GM18951 (cell line): ENCODE measurements around the gene PCBP3.

ENCODE experiments used
- POLR2A ChIP-seq: IDR thresholded peaks from 4 replicates; pipeline ENCODE4 v1.6.1; 2011; ENCODE audit warnings: mild to moderate bottlenecking; ENCODE audit not compliant: insufficient read length, insufficient read depth; ENCODE audit errors: extremely low read depth
- in situ Hi-C: fragments of 300-500 bp; cut with MboI; formaldehyde crosslinking; loops from one replicate; pipeline ENCODE4 v1.12.0; 2022; ENCODE audit warnings: low sequenced_read_pairs, mixed read lengths, inconsistent platforms; ENCODE audit not compliant: unreplicated experiment

The PCBP3 gene

GRCh38 chr21:45986316-45987051 is 343.0 kb downstream of the PCBP3 start:
- in situ Hi-C loops: no loop called here

DNA sequence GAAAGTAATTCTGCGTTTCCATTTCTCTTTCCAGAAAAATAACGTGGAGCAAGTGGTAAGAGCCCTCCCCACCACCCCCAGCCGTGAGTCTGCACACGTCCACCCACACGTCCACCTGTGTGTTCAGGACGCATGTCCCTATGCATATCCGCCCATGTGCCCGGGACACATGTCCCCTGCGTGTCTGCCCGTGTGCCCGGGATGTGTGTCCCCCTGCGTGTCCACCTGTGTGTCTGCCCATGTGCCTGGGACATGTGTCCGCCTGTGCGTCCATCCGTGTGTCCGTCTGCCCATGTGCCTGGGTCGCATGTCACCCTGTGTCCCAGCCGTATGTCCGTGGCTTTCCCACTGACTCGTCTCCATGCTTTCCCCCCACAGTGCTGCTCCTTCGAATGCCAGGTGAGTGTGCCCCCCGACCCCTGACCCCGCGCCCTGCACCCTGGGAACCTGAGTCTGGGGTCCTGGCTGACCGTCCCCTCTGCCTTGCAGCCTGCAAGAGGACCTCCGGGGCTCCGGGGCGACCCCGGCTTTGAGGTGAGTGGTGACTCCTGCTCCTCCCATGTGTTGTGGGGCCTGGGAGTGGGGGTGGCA is 343.7 kb downstream of the PCBP3 start:
- no peak for TF ChIP-seq POLR2A
- in situ Hi-C loops: no loop called here

More at GRCh38 chr21:45986316-45987051, 343.0 kb downstream of the PCBP3 start:
- no peak for TF ChIP-seq POLR2A

DNA sequence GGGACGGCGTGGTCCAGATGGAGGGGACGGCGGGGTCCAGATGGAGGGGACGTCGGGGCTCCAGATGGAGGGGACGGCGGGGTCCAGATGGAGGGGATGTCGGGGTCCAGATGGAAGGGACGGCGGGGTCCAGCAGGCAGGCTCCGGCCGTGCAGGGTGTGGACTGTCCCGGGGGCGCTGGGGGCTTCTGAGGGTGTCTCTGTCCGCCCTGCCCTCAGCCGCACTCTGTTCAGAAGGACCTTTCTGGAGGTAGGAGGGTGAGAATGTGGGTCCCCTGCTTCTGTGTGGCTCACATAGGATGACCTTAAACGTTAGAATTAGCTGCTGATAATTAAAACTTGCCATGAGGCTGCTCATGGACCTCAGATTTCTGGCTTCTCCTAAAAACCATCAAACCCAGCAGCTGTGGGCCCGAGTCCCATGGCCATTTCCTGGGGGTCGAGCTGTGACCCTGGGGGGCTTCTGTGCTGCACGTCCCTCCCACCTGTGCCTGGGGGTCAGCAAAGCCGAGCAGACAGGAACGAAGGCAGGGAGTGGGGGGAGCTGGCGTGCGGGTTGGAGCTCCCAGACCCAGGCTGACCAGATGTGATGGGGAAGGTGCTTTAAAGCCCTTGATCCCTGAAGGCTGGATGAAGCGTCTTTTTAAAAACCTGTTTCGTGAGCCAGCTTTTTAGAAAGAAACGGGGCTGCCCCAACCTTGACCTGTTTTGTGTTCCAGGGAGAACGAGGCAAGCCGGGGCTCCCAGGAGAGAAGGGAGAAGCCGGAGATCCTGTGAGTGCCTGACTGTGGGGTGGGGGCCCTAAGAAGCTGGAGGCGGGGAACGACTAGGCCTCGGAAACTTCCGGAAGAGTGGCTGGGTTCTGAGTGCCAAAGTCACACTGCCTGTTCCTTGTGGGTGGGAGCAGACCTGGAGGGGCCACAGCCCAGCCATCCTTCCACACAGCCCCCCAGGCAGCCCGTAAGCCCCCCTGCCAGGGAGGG is 345.1 kb downstream of the PCBP3 start:
- in situ Hi-C loops: no loop called here
- TF ChIP-seq POLR2A: no peak

GRCh38 chr21:45989355-45990048 is 346.0 kb downstream of the PCBP3 start:
- in situ Hi-C loops: no loop called here
- no peak for TF ChIP-seq POLR2A

DNA sequence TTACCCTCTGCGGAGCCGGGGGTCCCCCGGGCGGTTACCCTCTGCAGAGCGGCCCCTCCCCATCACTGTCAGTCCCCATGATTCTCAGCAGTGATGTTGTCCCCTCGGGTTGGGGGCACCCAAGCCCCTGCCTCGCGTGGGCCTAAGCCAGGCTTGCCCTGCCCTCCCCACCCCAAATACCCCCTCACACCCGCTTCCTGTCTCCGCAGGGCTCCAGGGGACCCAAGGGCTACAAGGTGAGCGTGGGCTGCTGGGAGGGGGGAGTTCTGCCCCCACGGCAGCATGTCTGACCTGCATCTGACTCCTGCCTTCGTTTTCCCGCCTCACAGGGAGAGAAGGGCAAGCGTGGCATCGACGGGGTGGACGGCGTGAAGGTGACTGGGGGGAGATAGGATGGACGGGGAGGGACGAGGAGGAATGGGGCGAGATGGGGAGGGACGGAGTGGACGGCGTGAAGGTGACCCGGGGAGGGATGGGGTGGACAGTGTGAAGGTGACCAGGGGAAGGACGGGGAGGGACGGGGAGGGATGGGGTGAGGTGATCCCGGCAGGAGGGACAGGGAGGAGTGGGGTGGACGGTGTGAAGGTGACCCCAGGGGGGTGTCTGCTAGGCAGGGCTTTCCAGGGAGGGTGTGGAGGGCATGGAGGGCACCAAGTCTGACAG is 346.7 kb downstream of the PCBP3 start:
- TF ChIP-seq POLR2A: no peak
- in situ Hi-C loops: no loop called here

- in situ Hi-C loops: no loop called here
- TF ChIP-seq POLR2A: no peak
Measured at GRCh38 chr21:45990741-45991605, 347.4 kb downstream of the PCBP3 start.

DNA sequence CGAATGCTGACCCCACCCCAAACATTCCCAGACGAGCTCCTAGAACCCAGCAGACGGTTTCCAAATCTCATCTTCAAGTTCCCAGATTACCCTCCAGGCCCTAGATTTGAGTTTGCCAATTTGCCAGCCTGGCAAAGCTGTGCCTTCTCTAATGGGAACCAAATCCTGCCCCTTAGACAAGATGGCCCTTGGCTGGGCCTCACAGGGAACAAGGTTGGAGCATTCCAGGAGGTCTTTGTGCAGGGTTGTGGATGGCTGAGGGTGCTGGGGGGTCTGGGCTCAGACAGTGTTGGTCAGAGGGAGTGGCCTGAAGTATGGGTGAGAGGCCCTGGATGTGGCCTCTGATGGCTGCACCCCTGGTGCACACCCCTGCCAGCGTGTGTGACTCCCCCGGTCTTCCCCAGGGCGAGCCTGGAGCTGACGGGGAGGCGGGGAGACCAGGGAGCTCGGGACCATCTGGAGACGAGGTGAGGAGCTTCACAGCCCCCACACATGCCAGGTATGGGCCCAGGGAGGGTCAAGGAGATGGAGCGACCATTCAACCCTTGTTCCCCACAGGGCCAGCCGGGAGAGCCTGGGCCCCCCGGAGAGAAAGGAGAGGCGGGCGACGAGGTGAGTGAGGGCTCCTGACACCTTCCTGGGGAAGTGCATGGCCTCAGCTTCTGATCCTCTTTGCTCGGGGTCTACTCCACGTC is 348.2 kb downstream of the PCBP3 start:
- TF ChIP-seq POLR2A: no peak
- in situ Hi-C loops: no loop called here
